ENCODE data around the gene GPX2.

Gene GPX2

DNA sequence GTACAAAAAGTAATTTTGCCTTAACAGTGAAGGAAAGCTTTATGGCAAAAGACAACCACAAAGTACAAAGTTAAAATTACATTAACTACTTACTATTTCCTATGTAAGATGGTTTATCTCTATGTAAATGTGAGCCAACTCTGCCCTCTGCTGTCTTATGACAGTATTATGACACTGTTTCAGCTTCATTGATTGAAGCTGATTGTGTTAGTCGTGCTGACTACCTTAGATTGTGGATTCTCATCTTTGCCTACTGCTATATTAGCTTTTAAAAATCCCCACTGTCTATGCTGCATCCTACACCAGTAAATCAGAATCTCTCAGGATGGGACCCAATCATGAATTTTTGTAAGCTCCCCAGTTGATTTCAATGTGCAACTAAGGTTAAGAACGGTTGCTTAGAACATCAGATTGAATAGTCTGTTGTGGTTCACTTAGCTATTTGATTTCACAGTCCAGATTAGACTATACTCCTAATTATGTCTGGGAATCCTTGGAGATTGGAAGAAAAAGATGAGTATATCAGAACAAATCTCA, 50.6 kb downstream of the GPX2 start:
- ChIA-PET CTCF (interaction anchor here (0.5 to 8.2 kb wide), 29 partner anchors 9 to 452 kb away, joined by 3 to 96 read pairs (median 5); partner anchors contain the start of gene CHURC1), POLR2A (interaction anchor here (0.8 to 1.4 kb wide), 3 partner anchors 12 to 69 kb away, joined by 3 to 4 read pairs (median 3); partner anchors contain the start of gene SPTB)
- peak; percentile 39 for DNase-seq (ENCODE audit: extremely low spot score)
- no peak for TF ChIP-seq ZNF384 (IDR thresholded peaks at IDR 0.05)
- no peak for TF ChIP-seq ELF4 (IDR thresholded peaks at IDR 0.05)
- no peak for TF ChIP-seq ARNT (IDR thresholded peaks at IDR 0.05)
- TF ChIP-seq CTBP1 (IDR thresholded peaks at IDR 0.05; ENCODE audit: borderline replicate concordance), result no peak
- no peak for TF ChIP-seq SUZ12 (IDR thresholded peaks at IDR 0.05)
- no peak for TF ChIP-seq BHLHE40 (IDR thresholded peaks at IDR 0.05; ENCODE audit: borderline replicate concordance)
- TF ChIP-seq LEF1 (IDR thresholded peaks at IDR 0.05; ENCODE audit: borderline replicate concordance), result no peak
- TF ChIP-seq HDGF (IDR thresholded peaks at IDR 0.05; ENCODE audit: borderline replicate concordance), result no peak
- TF ChIP-seq, protein P1, sequence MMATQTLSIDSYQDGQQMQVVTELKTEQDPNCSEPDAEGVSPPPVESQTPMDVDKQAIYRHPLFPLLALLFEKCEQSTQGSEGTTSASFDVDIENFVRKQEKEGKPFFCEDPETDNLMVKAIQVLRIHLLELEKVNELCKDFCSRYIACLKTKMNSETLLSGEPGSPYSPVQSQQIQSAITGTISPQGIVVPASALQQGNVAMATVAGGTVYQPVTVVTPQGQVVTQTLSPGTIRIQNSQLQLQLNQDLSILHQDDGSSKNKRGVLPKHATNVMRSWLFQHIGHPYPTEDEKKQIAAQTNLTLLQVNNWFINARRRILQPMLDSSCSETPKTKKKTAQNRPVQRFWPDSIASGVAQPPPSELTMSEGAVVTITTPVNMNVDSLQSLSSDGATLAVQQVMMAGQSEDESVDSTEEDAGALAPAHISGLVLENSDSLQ (IDR thresholded peaks at IDR 0.05), result no peak
- no peak for TF ChIP-seq FOXM1 (IDR thresholded peaks at IDR 0.05; ENCODE audit: borderline replicate concordance)
- no peak for TF ChIP-seq L3MBTL2 (conservative IDR thresholded peaks at IDR 0.05)
- no peak for TF ChIP-seq FOXK2 (IDR thresholded peaks at IDR 0.05)
- no peak for TF ChIP-seq FOXA1 (IDR thresholded peaks at IDR 0.05)
- TF ChIP-seq NFRKB (IDR thresholded peaks at IDR 0.05), result no peak
- no peak for TF ChIP-seq SP1 (IDR thresholded peaks at IDR 0.05)
- TF ChIP-seq TARDBP (IDR thresholded peaks at IDR 0.05), result no peak

DNA sequence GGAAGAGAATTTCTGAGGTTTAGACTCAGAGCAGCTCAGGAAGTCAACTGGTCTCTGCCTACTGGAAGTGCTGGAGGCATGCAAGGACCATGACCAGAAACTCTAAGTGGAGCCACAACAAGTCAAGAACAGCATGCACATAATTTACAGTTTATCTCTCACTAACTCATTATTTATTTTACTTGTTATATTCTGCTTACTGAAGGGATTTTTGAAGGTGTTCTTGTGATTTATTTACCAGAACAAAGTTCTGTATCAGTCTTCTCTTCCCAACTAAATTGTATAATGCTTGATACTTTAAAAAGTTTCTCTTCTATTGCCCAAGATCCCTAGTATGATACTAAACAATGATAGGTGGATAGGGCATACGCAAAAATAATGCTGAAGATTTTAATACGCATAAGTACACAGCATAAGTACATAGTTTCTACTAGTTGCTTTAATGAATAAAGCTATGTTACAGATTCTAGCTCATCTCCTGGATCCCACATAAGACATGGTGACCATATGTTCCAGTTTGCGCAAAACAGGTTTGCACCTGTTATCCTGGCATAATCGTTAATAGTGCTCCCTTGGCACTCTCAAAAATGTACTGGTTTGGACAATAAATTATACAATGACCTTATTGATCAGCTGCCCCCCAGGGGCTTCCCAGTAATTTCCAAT, 51.2 kb downstream of the GPX2 start:
- ChIA-PET CTCF (interaction anchor here (0.5 to 8.2 kb wide), 29 partner anchors 9 to 220 kb away, joined by 3 to 96 read pairs (median 5); partner anchors contain the start of gene CHURC1), POLR2A (interaction anchor here (0.8 to 1.4 kb wide), 3 partner anchors 11 to 69 kb away, joined by 3 to 4 read pairs (median 3); partner anchors contain the start of gene SPTB)
- DNase-seq (ENCODE audit: extremely low spot score), result no peak
- no peak for TF ChIP-seq FOXK2 (IDR thresholded peaks at IDR 0.05)
- TF ChIP-seq ARNT (IDR thresholded peaks at IDR 0.05), result no peak
- no peak for TF ChIP-seq BHLHE40 (IDR thresholded peaks at IDR 0.05; ENCODE audit: borderline replicate concordance)
- TF ChIP-seq FOXM1 (IDR thresholded peaks at IDR 0.05; ENCODE audit: borderline replicate concordance), result no peak
- TF ChIP-seq L3MBTL2 (conservative IDR thresholded peaks at IDR 0.05), result no peak
- TF ChIP-seq TARDBP (IDR thresholded peaks at IDR 0.05), result no peak
- TF ChIP-seq NFRKB (IDR thresholded peaks at IDR 0.05), result no peak
- TF ChIP-seq SP1 (IDR thresholded peaks at IDR 0.05), result no peak
- TF ChIP-seq CTBP1 (IDR thresholded peaks at IDR 0.05; ENCODE audit: borderline replicate concordance), result no peak
- TF ChIP-seq, protein P1 (IDR thresholded peaks at IDR 0.05), result no peak
- no peak for TF ChIP-seq ELF4 (IDR thresholded peaks at IDR 0.05)
- TF ChIP-seq ZNF384 (IDR thresholded peaks at IDR 0.05), result no peak
- TF ChIP-seq HDGF (IDR thresholded peaks at IDR 0.05; ENCODE audit: borderline replicate concordance), result no peak
- TF ChIP-seq SUZ12 (IDR thresholded peaks at IDR 0.05), result no peak
- TF ChIP-seq FOXA1 (IDR thresholded peaks at IDR 0.05), result no peak
- no peak for TF ChIP-seq LEF1 (IDR thresholded peaks at IDR 0.05; ENCODE audit: borderline replicate concordance)

DNA sequence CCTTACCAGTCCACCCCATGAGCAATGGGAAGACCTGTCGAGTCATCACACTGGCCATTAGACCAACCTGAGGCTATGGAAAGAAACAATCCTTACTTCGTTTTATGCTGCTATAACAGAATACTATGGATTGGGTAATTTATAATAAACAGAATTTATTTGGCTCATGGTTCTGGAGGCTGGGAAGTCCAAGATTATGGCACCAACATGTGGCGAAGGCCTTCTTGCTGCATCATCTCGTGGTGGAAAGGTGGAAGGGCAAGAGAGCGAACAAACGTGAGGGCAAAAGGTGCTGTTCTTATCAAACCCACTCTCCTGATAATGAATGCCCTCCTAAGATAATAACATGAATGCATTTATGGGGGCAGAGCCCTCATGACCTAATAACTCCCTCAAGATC, 53.2 kb downstream of the GPX2 start:
- ChIA-PET CTCF (interaction anchor here (0.6 to 8.2 kb wide), 2 partner anchors 66 to 212 kb away, joined by 3 to 96 read pairs; no protein-coding TSS in a partner anchor), POLR2A (no interaction called here)
- TF ChIP-seq TARDBP (IDR thresholded peaks at IDR 0.05) (no peak), FOXA1 (IDR thresholded peaks at IDR 0.05) (no peak), HDGF (IDR thresholded peaks at IDR 0.05; ENCODE audit: borderline replicate concordance) (no peak), ELF4 (IDR thresholded peaks at IDR 0.05) (no peak), L3MBTL2 (conservative IDR thresholded peaks at IDR 0.05) (no peak), FOXK2 (IDR thresholded peaks at IDR 0.05) (no peak), ZNF384 (IDR thresholded peaks at IDR 0.05) (no peak), SUZ12 (IDR thresholded peaks at IDR 0.05) (no peak), ARNT (IDR thresholded peaks at IDR 0.05) (no peak), BHLHE40 (IDR thresholded peaks at IDR 0.05; ENCODE audit: borderline replicate concordance) (no peak), LEF1 (IDR thresholded peaks at IDR 0.05; ENCODE audit: borderline replicate concordance) (no peak), NFRKB (IDR thresholded peaks at IDR 0.05) (no peak), FOXM1 (IDR thresholded peaks at IDR 0.05; ENCODE audit: borderline replicate concordance) (no peak), CTBP1 (IDR thresholded peaks at IDR 0.05; ENCODE audit: borderline replicate concordance) (no peak), SP1 (IDR thresholded peaks at IDR 0.05) (no peak)
- TF ChIP-seq, protein P1 (IDR thresholded peaks at IDR 0.05), result no peak
- DNase-seq (ENCODE audit: extremely low spot score), result no peak
